ENCODE results near the gene GPR17.

Gene GPR17

DNA sequence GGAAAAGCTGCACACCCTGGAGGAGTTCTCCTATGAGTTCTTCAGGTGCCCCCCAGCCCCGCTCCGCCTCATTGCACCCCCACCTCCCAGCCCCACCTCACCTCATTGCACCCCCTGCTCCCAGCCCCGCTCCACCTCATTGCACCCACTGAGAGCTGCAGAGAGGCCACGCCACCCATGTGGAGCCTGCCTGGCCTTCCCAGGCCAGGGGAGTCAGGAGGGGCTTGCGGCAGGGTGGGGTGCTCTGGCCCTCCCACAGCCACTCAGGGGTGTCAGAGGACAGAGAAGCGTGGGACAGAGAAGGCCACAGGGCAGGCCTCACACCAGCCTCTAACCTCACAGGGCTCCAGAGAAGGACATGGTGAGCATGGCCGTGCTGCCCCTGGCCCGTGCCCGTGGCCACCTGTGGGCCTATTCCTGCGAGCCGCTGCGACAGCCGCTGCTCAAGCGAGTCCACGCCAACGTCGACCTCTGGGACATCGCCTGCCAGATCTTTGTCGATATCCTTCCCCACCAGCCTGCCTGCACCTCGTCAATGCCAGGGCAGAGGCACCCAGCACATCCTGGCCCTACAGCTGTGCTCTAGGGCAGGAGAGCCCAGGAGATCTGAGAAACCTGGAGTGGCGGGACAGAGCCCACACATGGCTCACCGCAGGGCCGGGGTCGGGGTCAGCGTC, 15.0 kb upstream of the GPR17 start:
- ChIA-PET CTCF (interaction anchor here (0.6 to 1.8 kb wide), 3 partner anchors 19 to 40 kb away, joined by 4 to 6 read pairs (median 5); no protein-coding TSS in a partner anchor), POLR2A (interaction anchor here (0.5 kb wide), 1 partner anchor 165 kb away, joined by 3 read pairs; no protein-coding TSS in a partner anchor)
- no peak for DNase-seq (ENCODE audit: low read depth, low spot score)
- TF ChIP-seq, protein P1, sequence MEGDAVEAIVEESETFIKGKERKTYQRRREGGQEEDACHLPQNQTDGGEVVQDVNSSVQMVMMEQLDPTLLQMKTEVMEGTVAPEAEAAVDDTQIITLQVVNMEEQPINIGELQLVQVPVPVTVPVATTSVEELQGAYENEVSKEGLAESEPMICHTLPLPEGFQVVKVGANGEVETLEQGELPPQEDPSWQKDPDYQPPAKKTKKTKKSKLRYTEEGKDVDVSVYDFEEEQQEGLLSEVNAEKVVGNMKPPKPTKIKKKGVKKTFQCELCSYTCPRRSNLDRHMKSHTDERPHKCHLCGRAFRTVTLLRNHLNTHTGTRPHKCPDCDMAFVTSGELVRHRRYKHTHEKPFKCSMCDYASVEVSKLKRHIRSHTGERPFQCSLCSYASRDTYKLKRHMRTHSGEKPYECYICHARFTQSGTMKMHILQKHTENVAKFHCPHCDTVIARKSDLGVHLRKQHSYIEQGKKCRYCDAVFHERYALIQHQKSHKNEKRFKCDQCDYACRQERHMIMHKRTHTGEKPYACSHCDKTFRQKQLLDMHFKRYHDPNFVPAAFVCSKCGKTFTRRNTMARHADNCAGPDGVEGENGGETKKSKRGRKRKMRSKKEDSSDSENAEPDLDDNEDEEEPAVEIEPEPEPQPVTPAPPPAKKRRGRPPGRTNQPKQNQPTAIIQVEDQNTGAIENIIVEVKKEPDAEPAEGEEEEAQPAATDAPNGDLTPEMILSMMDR (IDR thresholded peaks at IDR 0.05; ENCODE audit: insufficient read depth, low read length, missing control alignments), result no peak
- H3K4me3 ChIP-seq (ENCODE audit: low read depth, low read length), result no peak overlapping the region

DNA sequence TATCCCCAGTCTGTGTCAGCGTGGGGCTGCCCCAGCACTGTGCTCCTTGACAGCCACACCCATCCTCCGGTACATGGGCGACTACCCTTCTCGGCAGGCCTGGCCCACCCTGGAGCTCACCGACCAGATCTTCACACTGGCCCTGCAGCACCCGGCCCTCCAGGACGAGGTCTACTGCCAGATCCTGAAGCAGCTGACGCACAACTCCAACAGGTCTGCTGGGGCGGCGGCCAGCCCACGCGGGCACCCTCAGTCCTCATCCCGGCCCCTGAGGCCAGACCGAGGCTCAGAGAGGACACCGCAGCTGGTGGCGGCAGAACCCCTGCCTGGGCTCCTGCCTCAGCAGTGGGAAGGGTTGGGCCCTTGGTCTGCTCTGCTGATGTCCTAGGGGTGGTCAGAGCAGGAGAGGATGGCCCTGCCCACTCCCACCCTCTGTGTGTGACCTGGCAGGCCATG, 14.4 kb upstream of the GPR17 start:
- ChIA-PET POLR2A (no interaction called here), CTCF (interaction anchor here (1.3 to 1.8 kb wide), 2 partner anchors 18 to 41 kb away, joined by 5 to 6 read pairs; no protein-coding TSS in a partner anchor)
- no peak overlapping the region for H3K4me3 ChIP-seq (ENCODE audit: low read depth, low read length)
- no peak for DNase-seq (ENCODE audit: low read depth, low spot score)
- TF ChIP-seq, protein P1 (IDR thresholded peaks at IDR 0.05; ENCODE audit: insufficient read depth, low read length, missing control alignments), result no peak

DNA sequence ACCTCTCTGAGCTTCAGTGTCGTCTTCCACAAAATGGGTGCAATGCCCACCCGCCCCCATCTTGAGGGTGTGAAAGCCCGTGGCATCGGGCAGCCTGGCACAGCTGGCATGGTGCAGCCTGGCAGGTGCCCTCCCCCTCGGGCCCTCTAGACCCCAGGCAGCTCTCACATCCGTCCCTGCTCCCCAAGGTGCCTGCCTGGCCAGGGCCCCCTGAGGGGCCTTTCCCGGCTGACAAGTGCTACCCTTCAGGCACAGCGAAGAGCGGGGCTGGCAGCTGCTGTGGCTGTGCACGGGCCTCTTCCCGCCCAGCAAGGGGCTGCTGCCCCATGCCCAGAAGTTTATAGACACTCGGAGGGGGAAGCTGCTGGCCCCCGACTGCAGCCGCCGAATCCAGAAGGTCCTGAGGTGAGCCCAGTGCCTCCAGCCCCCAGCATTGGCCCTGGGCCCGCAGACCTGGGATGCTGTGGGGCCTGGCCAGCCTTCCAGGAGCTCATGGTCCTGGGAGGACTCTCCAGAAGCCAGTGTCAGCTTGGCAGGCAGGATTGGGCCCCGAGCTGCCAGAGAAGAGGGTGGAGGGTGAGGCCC, 13.9 kb upstream of the GPR17 start:
- no peak overlapping the region for H3K4me3 ChIP-seq (ENCODE audit: low read depth, low read length)
- ChIA-PET CTCF (interaction anchor here (1.3 to 1.8 kb wide), 2 partner anchors 18 to 41 kb away, joined by 5 to 6 read pairs; no protein-coding TSS in a partner anchor), POLR2A (no interaction called here)
- DNase-seq (ENCODE audit: low read depth, low spot score), result no peak
- TF ChIP-seq, protein P1 (IDR thresholded peaks at IDR 0.05; ENCODE audit: insufficient read depth, low read length, missing control alignments), result no peak

DNA sequence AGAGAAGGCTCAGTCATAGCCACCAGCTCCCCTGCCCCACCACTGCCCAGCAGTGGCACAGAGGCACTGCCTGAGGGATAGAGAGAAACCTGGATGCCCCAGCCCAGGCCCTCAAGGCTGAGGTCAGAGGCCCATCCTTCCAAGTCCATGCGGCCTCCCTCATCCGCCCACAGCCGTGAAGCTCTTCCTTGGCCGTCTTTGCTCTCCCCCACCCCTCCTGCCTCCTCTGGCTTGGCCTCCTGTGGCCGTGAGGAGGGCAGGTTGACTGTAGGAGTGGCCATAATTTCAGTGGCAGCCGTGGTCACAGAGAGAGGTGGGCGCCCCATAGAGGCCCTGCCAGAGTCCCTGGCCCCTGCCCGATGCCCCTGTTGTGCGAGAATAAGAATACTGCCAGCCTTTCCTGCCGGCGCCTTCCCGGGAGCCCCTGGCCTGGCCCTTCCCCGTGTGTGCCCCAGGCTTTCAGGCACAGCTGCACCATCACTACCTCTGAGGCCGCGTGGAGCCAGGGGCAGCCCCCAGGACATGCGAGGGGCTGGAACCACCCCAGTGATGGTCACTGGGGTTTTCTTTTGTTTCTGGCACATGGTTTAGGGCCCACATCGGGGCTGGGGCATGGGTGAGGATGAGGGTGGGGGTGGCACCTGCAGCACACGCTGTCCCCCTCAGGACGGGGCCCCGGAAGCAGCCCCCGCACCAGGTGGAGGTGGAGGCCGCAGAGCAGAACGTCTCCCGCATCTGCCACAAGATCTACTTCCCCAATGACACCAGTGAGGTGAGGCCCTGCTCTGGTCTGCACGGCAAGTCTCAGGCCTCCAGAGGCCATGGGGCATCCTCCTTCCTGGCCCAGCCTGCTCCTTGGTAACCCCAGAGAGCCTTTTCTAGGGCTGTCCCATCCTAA, 13.1 kb upstream of the GPR17 start:
- TF ChIP-seq, protein P1 (IDR thresholded peaks at IDR 0.05; ENCODE audit: insufficient read depth, low read length, missing control alignments), result no peak
- ChIA-PET CTCF (interaction anchor here (1.8 kb wide), 1 partner anchor 17 kb away, joined by 5 read pairs; no protein-coding TSS in a partner anchor), POLR2A (no interaction called here)
- H3K4me3 ChIP-seq (ENCODE audit: low read depth, low read length), result no peak overlapping the region
- DNase-seq (ENCODE audit: low read depth, low spot score), result no peak

DNA sequence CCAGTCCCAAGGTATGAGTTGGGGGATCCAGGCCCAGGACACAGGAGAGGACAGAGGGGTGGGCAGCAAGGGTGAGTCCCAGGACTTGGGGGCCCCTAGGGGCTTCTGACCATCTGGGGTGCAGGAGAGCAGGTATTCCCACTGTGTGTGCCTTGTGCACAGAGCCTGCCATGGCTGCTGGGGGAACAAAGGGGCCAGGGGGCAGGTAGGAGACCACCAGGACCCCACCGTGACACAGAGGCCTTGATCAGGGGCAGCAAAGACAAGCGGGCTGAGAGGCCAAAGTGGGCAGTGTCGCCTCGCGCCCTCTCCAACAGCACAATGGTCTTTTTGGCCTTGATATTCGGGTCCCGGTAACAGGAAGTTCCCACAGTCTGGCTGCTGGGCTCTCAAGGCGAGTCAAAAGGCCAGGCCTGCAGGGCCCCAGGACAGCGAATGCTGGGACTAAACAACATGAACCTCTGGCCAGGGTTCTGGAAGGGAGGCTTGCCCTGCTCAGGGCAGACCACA, 12.3 kb upstream of the GPR17 start:
- TF ChIP-seq, protein P1 (IDR thresholded peaks at IDR 0.05; ENCODE audit: insufficient read depth, low read length, missing control alignments), result no peak
- DNase-seq (ENCODE audit: low read depth, low spot score), result no peak
- no peak overlapping the region for H3K4me3 ChIP-seq (ENCODE audit: low read depth, low read length)
- ChIA-PET CTCF (no interaction called here), POLR2A (no interaction called here)

Measured in AG04449 (cell line).